HEK293 (cell line): ENCODE measurements around the gene MAEA.
A peak's percentile ranks its signal among the peaks of the same experiment; 100 is the strongest.

Experiments
- CTCF ChIA-PET: fragments of 350-600 bp; formaldehyde crosslinking; extraction: SDS; loops from one replicate; lab custom pipeline; 2021; ENCODE audit warnings: antibody characterized with exemption; lab: Yijun Ruan, JAX
- POLR2A ChIA-PET: fragments of 300-600 bp; formaldehyde crosslinking; extraction: SDS; loops from one replicate; lab custom pipeline; 2020; ENCODE audit warnings: antibody characterized with exemption, inconsistent platforms; lab: Yijun Ruan, JAX
- H3K27ac ChIP-seq: fragments of 200-500 bp; sonication (Bioruptor generic); 2 replicates; pipeline ENCODE4 v1.5.1; 2014; ENCODE audit warnings: low read depth, low read length, control low read depth, inconsistent platforms; ENCODE audit errors: extremely low read depth
- H3K36me3 ChIP-seq, 2 experiments: fragments of 200-500 bp in 1 of 2; sonication (Bioruptor generic) in 1 of 2; 1 replicate in 1 of 2; 2 replicates in 1 of 2; pipeline ENCODE4 v1.5.1; 2014 to 2017; ENCODE audit warnings: inconsistent platforms in 2 of 2, low read length in 2 of 2; ENCODE audit not compliant: control insufficient read depth in 2 of 2, insufficient read depth in 1 of 2
- H3K4me1 ChIP-seq: fragments of 200-500 bp; sonication (Bioruptor generic); 2 replicates; pipeline ENCODE4 v1.5.1; 2014; ENCODE audit warnings: mild to moderate bottlenecking, low read length, inconsistent platforms; ENCODE audit not compliant: control insufficient read depth, insufficient read depth
- H3K4me3 ChIP-seq: 2 replicates; pipeline ENCODE4 v1.5.1; 2011; ENCODE audit warnings: low read depth, mild to moderate bottlenecking, control low read depth, low read length, moderate library complexity
- H3K9me3 ChIP-seq: fragments of 200-500 bp; sonication (Bioruptor generic); 2 replicates; pipeline ENCODE4 v1.5.1; 2014; ENCODE audit warnings: low read depth, low read length, inconsistent platforms; ENCODE audit not compliant: control insufficient read depth, insufficient read depth
- BCL11B ChIP-seq: fragments of 450-650 bp; formaldehyde crosslinking; IDR thresholded peaks from 2 replicates; pipeline ENCODE4 v1.5.1; 2016; ENCODE audit warnings: low read depth, missing biosample characterization, missing genetic modification characterization
- FEZF1 ChIP-seq: fragments of 450-650 bp; formaldehyde crosslinking; IDR thresholded peaks from 2 replicates; pipeline ENCODE4 v1.5.1; 2016; ENCODE audit warnings: missing biosample characterization, missing genetic modification characterization
- KLF10 ChIP-seq: fragments of 450-650 bp; IDR thresholded peaks from 2 replicates; pipeline ENCODE4 v1.5.1; 2018; ENCODE audit warnings: missing biosample characterization, mild to moderate bottlenecking, missing genetic modification characterization
- KLF16 ChIP-seq: fragments of 450-650 bp; formaldehyde crosslinking; IDR thresholded peaks from 2 replicates; pipeline ENCODE4 v1.5.1; 2017; ENCODE audit warnings: missing biosample characterization, missing genetic modification characterization
- SCRT2 ChIP-seq: fragments of 450-650 bp; formaldehyde crosslinking; IDR thresholded peaks from 2 replicates; pipeline ENCODE4 v1.5.1; 2016; ENCODE audit warnings: missing biosample characterization, missing genetic modification characterization
- SETDB1 ChIP-seq: IDR thresholded peaks from one replicate; pipeline ENCODE4 v1.6.1; 2017; ENCODE audit warnings: mild to moderate bottlenecking, low read length, moderate library complexity, mixed read lengths; ENCODE audit not compliant: insufficient read length
- ZNF138 ChIP-seq: fragments of 450-650 bp; formaldehyde crosslinking; IDR thresholded peaks from 2 replicates; pipeline ENCODE4 v1.5.1; 2016; ENCODE audit warnings: missing biosample characterization, missing genetic modification characterization, borderline replicate concordance
- ZNF155 ChIP-seq: fragments of 450-650 bp; formaldehyde crosslinking; IDR thresholded peaks from 2 replicates; pipeline ENCODE4 v1.5.1; 2016; ENCODE audit warnings: missing biosample characterization, missing genetic modification characterization
- ZNF174 ChIP-seq: fragments of 450-650 bp; formaldehyde crosslinking; IDR thresholded peaks from 2 replicates; pipeline ENCODE4 v1.5.0; 2017; ENCODE audit warnings: missing biosample characterization, mild to moderate bottlenecking, missing genetic modification characterization
- ZNF248 ChIP-seq: fragments of 450-650 bp; formaldehyde crosslinking; IDR thresholded peaks from 2 replicates; pipeline ENCODE4 v1.5.1; 2017; ENCODE audit warnings: missing biosample characterization, missing genetic modification characterization
- ZNF26 ChIP-seq: fragments of 450-650 bp; formaldehyde crosslinking; IDR thresholded peaks from 2 replicates; pipeline ENCODE4 v1.5.1; 2016; ENCODE audit warnings: missing biosample characterization, missing genetic modification characterization
- ZNF266 ChIP-seq: fragments of 450-650 bp; formaldehyde crosslinking; IDR thresholded peaks from 2 replicates; pipeline ENCODE4 v1.5.1; 2016; ENCODE audit warnings: missing biosample characterization, missing genetic modification characterization, low read depth
- ZNF623 ChIP-seq: fragments of 450-650 bp; formaldehyde crosslinking; IDR thresholded peaks from 2 replicates; pipeline ENCODE4 v1.5.1; 2016; ENCODE audit warnings: missing biosample characterization, missing genetic modification characterization
- ZNF701 ChIP-seq: fragments of 450-650 bp; formaldehyde crosslinking; IDR thresholded peaks from 2 replicates; pipeline ENCODE4 v1.5.1; 2016; ENCODE audit warnings: missing biosample characterization, missing genetic modification characterization
- ZNF707 ChIP-seq: fragments of 450-650 bp; formaldehyde crosslinking; IDR thresholded peaks from 2 replicates; pipeline ENCODE4 v1.5.1; 2016; ENCODE audit warnings: missing biosample characterization, missing genetic modification characterization
- ZNF777 ChIP-seq: fragments of 450-650 bp; formaldehyde crosslinking; IDR thresholded peaks from 2 replicates; pipeline ENCODE4 v1.5.1; 2017; ENCODE audit warnings: missing biosample characterization, missing genetic modification characterization, borderline replicate concordance
- ZNF837 ChIP-seq: fragments of 450-650 bp; formaldehyde crosslinking; IDR thresholded peaks from 2 replicates; pipeline ENCODE4 v1.5.1; 2016; ENCODE audit warnings: missing biosample characterization, missing genetic modification characterization
- ZSCAN16 ChIP-seq: fragments of 450-650 bp; formaldehyde crosslinking; IDR thresholded peaks from 2 replicates; pipeline ENCODE4 v1.5.1; 2016; ENCODE audit warnings: missing biosample characterization, missing genetic modification characterization
- TF ChIP-seq, protein P1 (sequence below): fragments of 450-650 bp; formaldehyde crosslinking; IDR thresholded peaks from 2 replicates; pipeline ENCODE4 v1.5.1; 2016; ENCODE audit warnings: missing biosample characterization, missing genetic modification characterization, borderline replicate concordance

MAEA gene

DNA sequence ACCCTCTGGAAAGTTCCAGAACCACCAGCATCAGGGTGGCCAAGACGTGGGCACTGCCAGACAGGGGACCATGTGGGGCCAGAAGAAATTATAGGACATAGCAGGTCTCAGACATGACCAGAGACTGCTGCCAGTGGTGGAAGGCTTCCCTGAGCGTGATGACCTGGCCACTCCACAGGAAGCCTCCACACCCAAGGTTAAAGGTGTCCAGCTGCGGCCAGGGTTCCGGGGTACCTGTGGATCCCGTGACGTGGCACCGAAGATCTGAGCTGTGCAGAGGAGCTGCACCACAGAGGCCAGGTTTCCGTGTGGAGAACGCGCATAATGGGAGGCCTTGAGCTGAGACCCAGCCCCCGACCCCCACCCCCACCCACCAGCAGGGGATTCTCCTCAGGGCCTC lies 24.3 kb upstream of the MAEA start:
- CTCF ChIA-PET = no interaction called here
- H3K36me3 ChIP-seq = no peaks in the 10 kb centered on the region; a peak in 1 of 3 replicates
- no peaks in the 10 kb centered on the region for H3K9me3 ChIP-seq
- TF ChIP-seq ZNF837 = no peak
- TF ChIP-seq SCRT2 (tag by site-specific recombination) = no peak
- TF ChIP-seq ZSCAN16 (tag by site-specific recombination) = no peak
- no peak for TF ChIP-seq ZNF248 (tag by site-specific recombination)
- TF ChIP-seq BCL11B (tag by site-specific recombination) = no peak
- TF ChIP-seq ZNF155 (tag by site-specific recombination) = no peak
- no peak for TF ChIP-seq ZNF26 (tag by site-specific recombination)
- TF ChIP-seq ZNF174 (tag by site-specific recombination) = no peak
- no peak for TF ChIP-seq ZNF707 (tag by site-specific recombination)
- H3K4me3 ChIP-seq = no peak overlapping the region
- H3K4me1 ChIP-seq = no peaks in the 10 kb centered on the region
- no peak overlapping the region for H3K27ac ChIP-seq
- POLR2A ChIA-PET = interaction anchor here (1.4 kb wide), 1 partner anchor 24 kb away, joined by 4 read pairs; the partner anchor contains the start of gene MAEA

- no peaks in the 10 kb centered on the region; a peak in 1 of 3 replicates for H3K36me3 ChIP-seq
- CTCF ChIA-PET = interaction anchor here (0.6 to 2.9 kb wide), 9 partner anchors 9 to 510 kb away, joined by 3 to 23 read pairs (median 4); no protein-coding TSS in a partner anchor
- TF ChIP-seq FEZF1 (tag by site-specific recombination) (no peak), ZNF623 (tag by site-specific recombination) (no peak), KLF10 (tag by site-specific recombination) (no peak), ZNF701 (tag by site-specific recombination) (no peak), ZNF266 (no peak), KLF16 (no peak), ZNF138 (tag by site-specific recombination) (no peak), ZNF248 (tag by site-specific recombination) (peak; percentile 96)
- H3K9me3 ChIP-seq = no peaks in the 10 kb centered on the region
- no peak overlapping the region for H3K27ac ChIP-seq
- H3K4me1 ChIP-seq = no peaks in the 10 kb centered on the region
- H3K4me3 ChIP-seq = no peak overlapping the region
- POLR2A ChIA-PET = interaction anchor here (1.4 kb wide), 1 partner anchor 22 kb away, joined by 4 read pairs; the partner anchor contains the start of gene MAEA
These were observed 22.6 kb upstream of the MAEA start for GRCh38 chr4:1266881-1267763.

DNA sequence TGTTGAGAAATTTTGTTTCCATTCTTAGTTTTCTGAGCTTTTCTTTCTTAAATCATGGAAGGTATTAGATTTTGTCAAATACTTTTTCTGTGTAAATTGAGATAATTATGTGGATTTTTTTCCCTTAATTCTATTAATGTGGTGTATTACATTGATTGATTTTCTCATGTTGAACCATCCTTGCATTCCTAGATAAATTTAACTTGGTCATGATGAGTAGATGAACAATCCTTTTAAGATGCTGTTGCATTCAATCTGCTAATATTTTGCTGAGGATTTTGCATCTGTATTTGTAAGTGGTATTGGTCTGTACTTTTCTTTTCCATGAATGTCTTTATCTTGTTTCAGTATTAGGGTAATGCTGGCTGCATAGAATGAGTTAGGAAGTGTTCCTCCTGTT lies 20.5 kb upstream of the MAEA start:
- Histone ChIP-seq H3K27ac (no peak overlapping the region), H3K9me3 (no peaks in the 10 kb centered on the region), H3K4me1 (no peaks in the 10 kb centered on the region), H3K36me3 (no peaks in the 10 kb centered on the region; a peak in 1 of 3 replicates), H3K4me3 (no peak overlapping the region)
- POLR2A ChIA-PET = no interaction called here
- CTCF ChIA-PET = interaction anchor here (0.6 to 2.9 kb wide), 6 partner anchors 8 to 139 kb away, joined by 3 to 23 read pairs (median 6); no protein-coding TSS in a partner anchor
- TF ChIP-seq, protein P1, sequence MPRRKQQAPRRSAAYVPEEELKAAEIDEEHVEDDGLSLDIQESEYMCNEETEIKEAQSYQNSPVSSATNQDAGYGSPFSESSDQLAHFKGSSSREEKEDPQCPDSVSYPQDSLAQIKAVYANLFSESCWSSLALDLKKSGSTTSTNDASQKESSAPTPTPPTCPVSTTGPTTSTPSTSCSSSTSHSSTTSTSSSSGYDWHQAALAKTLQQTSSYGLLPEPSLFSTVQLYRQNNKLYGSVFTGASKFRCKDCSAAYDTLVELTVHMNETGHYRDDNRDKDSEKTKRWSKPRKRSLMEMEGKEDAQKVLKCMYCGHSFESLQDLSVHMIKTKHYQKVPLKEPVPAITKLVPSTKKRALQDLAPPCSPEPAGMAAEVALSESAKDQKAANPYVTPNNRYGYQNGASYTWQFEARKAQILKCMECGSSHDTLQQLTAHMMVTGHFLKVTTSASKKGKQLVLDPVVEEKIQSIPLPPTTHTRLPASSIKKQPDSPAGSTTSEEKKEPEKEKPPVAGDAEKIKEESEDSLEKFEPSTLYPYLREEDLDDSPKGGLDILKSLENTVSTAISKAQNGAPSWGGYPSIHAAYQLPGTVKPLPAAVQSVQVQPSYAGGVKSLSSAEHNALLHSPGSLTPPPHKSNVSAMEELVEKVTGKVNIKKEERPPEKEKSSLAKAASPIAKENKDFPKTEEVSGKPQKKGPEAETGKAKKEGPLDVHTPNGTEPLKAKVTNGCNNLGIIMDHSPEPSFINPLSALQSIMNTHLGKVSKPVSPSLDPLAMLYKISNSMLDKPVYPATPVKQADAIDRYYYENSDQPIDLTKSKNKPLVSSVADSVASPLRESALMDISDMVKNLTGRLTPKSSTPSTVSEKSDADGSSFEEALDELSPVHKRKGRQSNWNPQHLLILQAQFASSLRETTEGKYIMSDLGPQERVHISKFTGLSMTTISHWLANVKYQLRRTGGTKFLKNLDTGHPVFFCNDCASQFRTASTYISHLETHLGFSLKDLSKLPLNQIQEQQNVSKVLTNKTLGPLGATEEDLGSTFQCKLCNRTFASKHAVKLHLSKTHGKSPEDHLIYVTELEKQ (tag by site-specific recombination) = no peak
- TF ChIP-seq ZNF777 (tag by site-specific recombination) (no peak), SETDB1 (peak; percentile 33)
